ENCODE results near the gene NOX3. TPM values are rescaled to one million over a fixed set of nuclear protein-coding genes. Genes with fewer than 3 reads are reported as not detected.

NOX3 gene
- total RNA-seq, result not detected in 2 replicates

DNA sequence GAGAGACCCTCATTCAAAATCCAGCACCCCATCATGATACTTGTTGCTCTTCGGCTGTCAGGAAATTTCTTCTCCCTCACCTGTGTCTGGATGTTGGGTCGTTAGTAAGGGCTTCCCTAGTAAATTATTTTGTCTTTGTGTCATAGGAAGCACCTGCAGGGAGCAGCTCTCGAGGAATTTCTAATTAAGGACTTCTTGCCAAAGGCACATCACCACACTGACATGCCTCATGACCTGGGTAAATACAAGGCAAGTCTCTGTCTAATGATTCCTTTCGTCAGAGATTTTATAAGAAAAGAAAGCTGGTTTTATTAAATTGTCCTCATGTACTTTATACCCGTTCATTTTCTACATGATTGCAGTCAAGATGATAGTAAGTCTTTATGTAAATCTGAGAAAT, at the start of gene NOX3:
NOX3 (minus strand) TSS at position 74 of the 400 bp plus-strand sequence; CDS start at position 35, 39 bp downstream.

Other genes with a start within 250 kb of the NOX3 start
- not detected in 2 replicates for gene CLDN20, start 191.8 kb downstream of the NOX3 start, total RNA-seq
- 26.5 and 27.7 TPM in 2 replicates for gene TFB1M, start 141.4 kb downstream of the NOX3 start, total RNA-seq